PC-3 (cell line): ENCODE data around the gene SCAPER.

ENCODE experiments used
- EZH2 ChIP-seq: fragments of 300-600 bp; sonication (generic); IDR thresholded peaks from one replicate; pipeline ENCODE4 v1.6.1; 2017; ENCODE audit warnings: antibody characterized with exemption, mild to moderate bottlenecking, low read length; ENCODE audit not compliant: unreplicated experiment
- EZH2phosphoT487 ChIP-seq: fragments of 300-600 bp; sonication (generic); IDR thresholded peaks from 2 replicates; pipeline ENCODE4 v1.6.1; 2018; ENCODE audit warnings: mild to moderate bottlenecking, antibody characterized with exemption, low read length, borderline replicate concordance
- TF ChIP-seq, protein P1 (sequence below): fragments of 300-600 bp; sonication (generic); conservative IDR thresholded peaks from 2 replicates; pipeline ENCODE4 v1.5.1; 2017; ENCODE audit warnings: antibody characterized with exemption, low read depth, mild to moderate bottlenecking, low read length

- TF ChIP-seq EZH2 (no peak), EZH2phosphoT487 (no peak)
- TF ChIP-seq, protein P1, sequence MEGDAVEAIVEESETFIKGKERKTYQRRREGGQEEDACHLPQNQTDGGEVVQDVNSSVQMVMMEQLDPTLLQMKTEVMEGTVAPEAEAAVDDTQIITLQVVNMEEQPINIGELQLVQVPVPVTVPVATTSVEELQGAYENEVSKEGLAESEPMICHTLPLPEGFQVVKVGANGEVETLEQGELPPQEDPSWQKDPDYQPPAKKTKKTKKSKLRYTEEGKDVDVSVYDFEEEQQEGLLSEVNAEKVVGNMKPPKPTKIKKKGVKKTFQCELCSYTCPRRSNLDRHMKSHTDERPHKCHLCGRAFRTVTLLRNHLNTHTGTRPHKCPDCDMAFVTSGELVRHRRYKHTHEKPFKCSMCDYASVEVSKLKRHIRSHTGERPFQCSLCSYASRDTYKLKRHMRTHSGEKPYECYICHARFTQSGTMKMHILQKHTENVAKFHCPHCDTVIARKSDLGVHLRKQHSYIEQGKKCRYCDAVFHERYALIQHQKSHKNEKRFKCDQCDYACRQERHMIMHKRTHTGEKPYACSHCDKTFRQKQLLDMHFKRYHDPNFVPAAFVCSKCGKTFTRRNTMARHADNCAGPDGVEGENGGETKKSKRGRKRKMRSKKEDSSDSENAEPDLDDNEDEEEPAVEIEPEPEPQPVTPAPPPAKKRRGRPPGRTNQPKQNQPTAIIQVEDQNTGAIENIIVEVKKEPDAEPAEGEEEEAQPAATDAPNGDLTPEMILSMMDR = no peak
These were observed 585.1 kb downstream of the SCAPER start for GRCh38 chr15:76320012-76320411.
